Mucosa of descending colon (tissue), 3 donors: ENCODE measurements around the gene PIR. TPM values are rescaled to one million over a fixed set of nuclear protein-coding genes. Genes with fewer than 3 reads are reported as not detected.

Source experiments
- ATAC-seq: fragments of 200-7000 bp; cut with Tn5 transposase; one replicate; pipeline ENCODE4 v1.9.1; 2020; ENCODE audit warnings: mild to moderate bottlenecking, moderate library complexity
- DNase-seq, 3 donors: peaks; one replicate each; pipeline ENCODE4 v3.0.0-alpha.2; 2020
- H3K36me3 ChIP-seq: fragments of 200-600 bp; one replicate; pipeline ENCODE4 v1.8.0; 2021; ENCODE audit warnings: low read depth, mild to moderate bottlenecking
- H3K4me1 ChIP-seq: fragments of 200-600 bp; one replicate; pipeline ENCODE4 v1.8.0; 2021; ENCODE audit warnings: low read depth, mild to moderate bottlenecking
- H3K4me3 ChIP-seq: fragments of 200-600 bp; one replicate; pipeline ENCODE4 v1.8.0; 2021; ENCODE audit warnings: mild to moderate bottlenecking
- H3K9me3 ChIP-seq: fragments of 200-600 bp; one replicate; pipeline ENCODE4 v1.8.0; 2021; ENCODE audit warnings: mild to moderate bottlenecking
- intact Hi-C, 2 donors: fragments of 100-400 bp; cut with DNase I in 1 of 2; cut with micrococcal nuclease in 1 of 2; formaldehyde crosslinking; loops; one replicate each; pipeline versions ENCODE4 v1.11.0 to v1.11.1; 2022; cut with DNase I, micrococcal nuclease
- total RNA-seq, 3 donors: library from RNA; stranded (reverse); fragmentation: NEBNext Ultra II Directional in 2 of 3; extraction: Animal tissue kit (Norgen Biotek cat#: 25700) in 2 of 3; gene quantifications; one replicate each; pipeline versions ENCODE4 v1.2.1 to v1.2.4, GENCODE V29; 2021 to 2023
- TF ChIP-seq, protein P1 (sequence below): fragments of 200-600 bp; IDR thresholded peaks from one replicate; pipeline ENCODE4 v1.8.0; 2022; ENCODE audit warnings: antibody characterized with exemption, mild to moderate bottlenecking
- donor health status: DM: no; HTN: no; CAD: no; lungs with moderate emphysema.
- donor health status: DM: no; HTN: no; CAD: no.
- donor health status: DM: no; HTN: yes; CAD: no.

PIR gene
- total RNA-seq, 3 donors from 2014 or later = 6.0 to 9.7 (median 8.4) TPM

DNA sequence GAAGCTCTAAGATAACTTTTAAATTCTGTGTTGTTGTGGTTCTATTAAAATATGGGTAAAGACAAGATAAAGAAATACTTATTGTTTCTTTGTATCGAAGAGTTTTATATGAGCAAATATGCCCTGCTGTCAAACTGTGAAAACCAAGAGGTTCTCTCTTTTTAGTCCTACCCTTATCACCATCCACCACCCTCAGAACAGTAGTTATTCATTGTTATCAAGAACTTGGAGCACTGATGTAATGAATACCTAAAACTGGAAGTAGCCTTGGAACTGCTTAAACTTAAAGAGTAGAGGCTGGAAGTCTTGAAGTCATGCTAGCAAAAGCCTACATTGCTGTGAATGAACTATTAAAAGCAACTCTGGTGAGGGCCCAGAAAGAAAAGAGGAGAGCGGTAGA lies 9.2 kb downstream of the PIR start:
- H3K36me3 ChIP-seq = no peaks in the 10 kb centered on the region
- no peak for ATAC-seq
- TF ChIP-seq, protein P1, sequence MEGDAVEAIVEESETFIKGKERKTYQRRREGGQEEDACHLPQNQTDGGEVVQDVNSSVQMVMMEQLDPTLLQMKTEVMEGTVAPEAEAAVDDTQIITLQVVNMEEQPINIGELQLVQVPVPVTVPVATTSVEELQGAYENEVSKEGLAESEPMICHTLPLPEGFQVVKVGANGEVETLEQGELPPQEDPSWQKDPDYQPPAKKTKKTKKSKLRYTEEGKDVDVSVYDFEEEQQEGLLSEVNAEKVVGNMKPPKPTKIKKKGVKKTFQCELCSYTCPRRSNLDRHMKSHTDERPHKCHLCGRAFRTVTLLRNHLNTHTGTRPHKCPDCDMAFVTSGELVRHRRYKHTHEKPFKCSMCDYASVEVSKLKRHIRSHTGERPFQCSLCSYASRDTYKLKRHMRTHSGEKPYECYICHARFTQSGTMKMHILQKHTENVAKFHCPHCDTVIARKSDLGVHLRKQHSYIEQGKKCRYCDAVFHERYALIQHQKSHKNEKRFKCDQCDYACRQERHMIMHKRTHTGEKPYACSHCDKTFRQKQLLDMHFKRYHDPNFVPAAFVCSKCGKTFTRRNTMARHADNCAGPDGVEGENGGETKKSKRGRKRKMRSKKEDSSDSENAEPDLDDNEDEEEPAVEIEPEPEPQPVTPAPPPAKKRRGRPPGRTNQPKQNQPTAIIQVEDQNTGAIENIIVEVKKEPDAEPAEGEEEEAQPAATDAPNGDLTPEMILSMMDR = no peak

DNA sequence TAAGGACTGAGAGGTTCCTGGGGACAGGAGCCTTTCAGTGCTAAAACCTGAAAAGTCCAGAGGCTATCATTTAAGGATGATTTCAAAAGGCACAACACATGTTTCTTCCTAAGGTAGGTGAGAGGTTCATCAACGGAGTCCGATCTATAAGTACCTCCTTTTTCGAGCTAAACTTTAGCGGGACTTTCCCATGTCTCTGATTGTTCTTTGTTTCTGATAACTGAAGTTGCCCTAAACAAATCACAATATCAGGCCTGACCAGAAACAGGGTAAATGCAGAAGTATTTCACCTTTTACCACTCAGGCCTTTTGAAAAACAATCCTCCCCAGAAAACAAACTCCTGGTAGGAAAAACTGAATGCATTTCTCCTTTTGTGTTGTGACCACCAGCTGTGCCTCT lies 17.6 kb downstream of the PIR start:
- intact Hi-C loops = no loop called here
- TF ChIP-seq, protein P1 = no peak
- ATAC-seq = no peak

More for the DNA sequence above, 9.2 kb downstream of the PIR start:
- Histone ChIP-seq H3K4me1 (no peaks in the 10 kb centered on the region), H3K4me3 (no peak overlapping the region), H3K9me3 (no peaks in the 10 kb centered on the region)
- intact Hi-C loops = no loop called here
- DNase-seq = no peak

DNA sequence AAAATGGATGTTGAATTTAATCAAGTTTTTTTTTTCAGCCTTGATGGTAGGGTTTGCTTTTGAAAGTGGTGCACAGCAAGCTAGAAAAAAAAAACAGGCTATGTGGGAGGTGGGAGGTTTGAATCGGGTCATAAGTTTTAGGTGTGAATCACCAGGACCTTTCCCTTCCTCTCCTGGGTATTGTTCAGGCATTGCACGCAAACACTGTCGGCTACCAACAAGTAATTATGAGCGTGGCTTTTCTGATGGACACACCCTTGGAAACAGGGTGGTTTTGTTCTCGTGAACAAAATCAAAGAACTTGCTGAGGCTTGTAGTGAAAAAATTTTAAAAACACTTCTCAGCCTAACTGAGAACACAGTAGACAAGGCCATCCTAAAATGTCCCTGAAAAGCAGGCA lies 18.1 kb downstream of the PIR start:
- intact Hi-C loops = no loop called here
- Histone ChIP-seq H3K4me3 (no peak overlapping the region), H3K9me3 (no peaks in the 10 kb centered on the region), H3K4me1 (no peaks in the 10 kb centered on the region), H3K36me3 (no peaks in the 10 kb centered on the region)
- ATAC-seq (no peak), DNase-seq (no peak)
- TF ChIP-seq, protein P1 = no peak

More for the DNA sequence above, 17.6 kb downstream of the PIR start:
- DNase-seq = no peak
- H3K9me3 ChIP-seq = no peaks in the 10 kb centered on the region
- no peaks in the 10 kb centered on the region for H3K36me3 ChIP-seq
- H3K4me1 ChIP-seq = no peaks in the 10 kb centered on the region
- no peak overlapping the region for H3K4me3 ChIP-seq

DNA sequence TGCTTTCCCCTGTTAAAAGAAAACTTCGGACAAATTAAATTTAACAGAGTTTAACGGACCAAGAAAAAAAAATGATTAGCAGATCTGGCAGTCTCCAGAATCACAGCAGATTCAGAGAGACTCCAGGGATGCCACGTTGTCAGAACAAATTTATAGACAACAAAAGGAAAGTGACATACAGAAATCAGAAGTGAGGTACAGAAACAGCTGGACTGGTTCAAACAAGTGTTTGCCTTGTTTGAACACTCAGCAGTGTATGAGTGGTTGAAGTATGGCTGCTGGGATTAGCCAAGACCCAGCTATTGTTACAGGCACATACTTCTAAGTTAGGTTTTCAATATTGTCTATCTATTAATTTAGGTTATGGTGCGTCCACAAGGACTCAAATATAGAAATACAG lies 19.1 kb downstream of the PIR start:
- no peak overlapping the region for H3K4me3 ChIP-seq
- DNase-seq (no peak), ATAC-seq (no peak)
- TF ChIP-seq, protein P1 = no peak
- no peaks in the 10 kb centered on the region for H3K9me3 ChIP-seq
- intact Hi-C loops = no loop called here
- no peaks in the 10 kb centered on the region for H3K36me3 ChIP-seq
- H3K4me1 ChIP-seq = no peaks in the 10 kb centered on the region

DNA sequence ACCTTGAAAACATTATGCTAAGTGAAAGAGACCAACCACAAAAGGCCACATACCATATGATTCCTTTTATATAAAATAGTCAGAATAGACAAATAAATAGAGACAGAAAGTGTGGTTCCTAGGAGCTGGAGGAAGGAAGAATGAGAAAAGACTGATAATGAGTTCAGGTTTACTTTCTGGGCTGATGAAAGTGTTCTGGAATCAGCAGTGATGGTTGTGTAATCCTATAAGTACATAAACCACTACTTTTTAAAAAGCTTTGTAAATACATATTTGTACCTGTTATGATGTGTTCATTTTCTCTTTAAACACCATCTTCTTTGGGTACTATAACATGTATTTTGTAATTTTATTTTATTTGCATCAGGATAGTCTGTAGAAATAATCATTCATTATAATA lies 20.6 kb downstream of the PIR start:
- TF ChIP-seq, protein P1 = no peak
- DNase-seq (no peak), ATAC-seq (no peak)
- Histone ChIP-seq H3K4me1 (no peaks in the 10 kb centered on the region), H3K4me3 (no peak overlapping the region), H3K36me3 (no peaks in the 10 kb centered on the region), H3K9me3 (no peaks in the 10 kb centered on the region)
- intact Hi-C loops = no loop called here

DNA sequence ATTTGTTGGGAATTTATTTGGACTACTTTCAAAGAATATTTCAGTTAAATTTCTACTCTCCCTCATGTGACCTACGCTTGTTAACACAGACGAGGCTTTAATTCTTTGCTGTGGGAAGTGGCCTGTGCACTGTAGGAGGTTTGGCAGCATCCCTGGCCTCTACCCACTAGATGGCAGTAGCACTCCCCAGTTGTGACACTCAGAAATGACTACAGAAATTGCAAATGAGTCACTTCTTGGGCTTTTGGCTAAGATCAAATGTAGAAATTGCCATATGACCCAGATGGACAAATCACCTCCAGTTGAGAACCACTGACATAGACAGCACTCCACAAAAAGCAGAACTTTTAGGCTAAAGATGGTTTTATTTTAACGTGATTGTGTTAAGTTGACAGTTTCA lies 22.1 kb downstream of the PIR start:
- TF ChIP-seq, protein P1 = peak; percentile 43
- H3K4me1 ChIP-seq = no peaks in the 10 kb centered on the region
- no peaks in the 10 kb centered on the region for H3K9me3 ChIP-seq
- DNase-seq (peak in 2 of 3 donors; percentile 56 to 77), ATAC-seq (peak; percentile 90)
- intact Hi-C loops = no loop called here
- no peaks in the 10 kb centered on the region for H3K36me3 ChIP-seq
- H3K4me3 ChIP-seq = no peak overlapping the region
